GM12878 (cell line): ENCODE measurements around the gene UBAC2. TPM values are rescaled to one million over a fixed set of nuclear protein-coding genes. Genes with fewer than 3 reads are reported as not detected.
A peak's percentile ranks its signal among the peaks of the same experiment; 100 is the strongest.

Source experiments
- ATAC-seq: fragments of 200-7000 bp; cut with Tn5 transposase; 3 replicates; pipeline ENCODE4 v1.9.1; 2020; ENCODE audit warnings: mild to moderate bottlenecking, moderate library complexity
- BruUV-seq: library from RNA; stranded (reverse); fragments of 400-500 nt; replicated peaks from 2 replicates; lab custom pipeline; 2021; lab: Mats Ljungman, UMichigan
- CTCF ChIA-PET: fragments of 300-600 bp; sonication (Branson Sonifier 250); formaldehyde crosslinking; extraction: SDS; loops from one replicate; lab custom pipeline; 2021; ENCODE audit warnings: inconsistent platforms; lab: Yijun Ruan, JAX
- POLR2A ChIA-PET: fragments of 350-600 bp; formaldehyde crosslinking; extraction: SDS; loops from one replicate; lab custom pipeline; 2021; ENCODE audit warnings: inconsistent platforms; lab: Charles Lee
- RAD21 ChIA-PET: fragments of 300-600 bp; sonication (Branson Sonifier 250); formaldehyde crosslinking; loops from one replicate; lab custom pipeline; 2023; ENCODE audit warnings: antibody characterized with exemption; ENCODE audit not compliant: unreplicated experiment; lab: Charles Lee
- SMC1A ChIA-PET: fragments of 300-600 bp; sonication (Branson Sonifier 250); formaldehyde crosslinking; loops from one replicate; lab custom pipeline; 2023; ENCODE audit not compliant: unreplicated experiment, uncharacterized antibody; lab: Charles Lee
- DNase-seq: peaks from one replicate; pipeline ENCODE4 v3.0.0-alpha.2; 2011; ENCODE audit warnings: low read depth, low spot score
- FAIRE-seq: peaks from 3 replicates; lab custom pipeline; 2011; peaks lifted over from hg19 to GRCh38; lab: Jason Lieb, UNC
- H2AFZ ChIP-seq: 2 replicates; pipeline ENCODE4 v1.6.0; 2011; ENCODE audit warnings: low read depth, low read length, control low read depth; ENCODE audit not compliant: control insufficient read depth
- H3K27ac ChIP-seq: 2 replicates; pipeline ENCODE4 v1.5.1; 2011; ENCODE audit warnings: control low read depth; ENCODE audit not compliant: control insufficient read depth, insufficient read depth
- H3K27me3 ChIP-seq, 2 experiments: replicated peaks in 1 of 2; 2 replicates each; pipeline versions ENCODE4 v1.6.0 to v1.6.1; 2011; ENCODE audit warnings: low read length in 1 of 2; ENCODE audit not compliant: control insufficient read depth in 2 of 2, insufficient read depth in 2 of 2
- H3K36me3 ChIP-seq, 2 experiments: 2 replicates each; pipeline ENCODE4 v1.5.1; 2011; ENCODE audit warnings: low read length in 1 of 2; ENCODE audit not compliant: control insufficient read depth in 2 of 2, insufficient read depth in 2 of 2
- H3K4me1 ChIP-seq: 2 replicates; pipeline ENCODE4 v1.6.1; 2011; ENCODE audit warnings: mild to moderate bottlenecking, low read length, moderate library complexity, mixed read lengths; ENCODE audit not compliant: control insufficient read depth, insufficient read depth
- H3K4me2 ChIP-seq: 2 replicates; pipeline ENCODE4 v1.6.0; 2011; ENCODE audit warnings: control low read depth; ENCODE audit not compliant: control insufficient read depth, insufficient read depth
- H3K4me3 ChIP-seq: fragments of 200-600 bp; sonication (generic); 2 replicates; pipeline ENCODE4 v1.5.1; 2016
- H3K79me2 ChIP-seq: 2 replicates; pipeline ENCODE4 v1.6.0; 2011; ENCODE audit warnings: low read length; ENCODE audit not compliant: control insufficient read depth, insufficient read depth
- H3K9ac ChIP-seq: 2 replicates; pipeline ENCODE4 v1.8.0; 2011; ENCODE audit warnings: low read length, control low read depth, mixed read lengths; ENCODE audit not compliant: control insufficient read depth, insufficient read depth
- H3K9me3 ChIP-seq: replicated peaks from 3 replicates; pipeline ENCODE4 v1.5.1; 2011; ENCODE audit warnings: mild to moderate bottlenecking, low read length; ENCODE audit not compliant: control insufficient read depth, insufficient read depth
- H4K20me1 ChIP-seq: 2 replicates; pipeline ENCODE4 v1.6.0; 2011; ENCODE audit not compliant: control insufficient read depth, insufficient read depth
- ATF2 ChIP-seq: IDR thresholded peaks from 2 replicates; pipeline ENCODE4 v1.6.1; 2012; ENCODE audit warnings: low read length, inconsistent platforms
- CBX3 ChIP-seq: fragments of 200-600 bp; sonication (generic); IDR thresholded peaks from 2 replicates; pipeline ENCODE4 v1.6.1; 2016; ENCODE audit warnings: low read depth, borderline replicate concordance
- CREB1 ChIP-seq: IDR thresholded peaks from 2 replicates; pipeline ENCODE4 v1.6.1; 2012; ENCODE audit warnings: low read depth, mild to moderate bottlenecking, inconsistent platforms
- CREM ChIP-seq: IDR thresholded peaks from 2 replicates; pipeline ENCODE4 v1.6.1; 2014; ENCODE audit warnings: antibody characterized with exemption, low read depth
- DPF2 ChIP-seq: fragments of 450-650 bp; IDR thresholded peaks from 2 replicates; pipeline ENCODE4 v1.6.1; 2017; ENCODE audit warnings: mild to moderate bottlenecking
- EED ChIP-seq: sonication (generic); IDR thresholded peaks from 2 replicates; pipeline ENCODE4 v1.6.1; 2016; ENCODE audit warnings: antibody characterized with exemption, low read depth
- ELK1 ChIP-seq: IDR thresholded peaks from 2 replicates; pipeline ENCODE4 v1.6.1; 2012; ENCODE audit warnings: low read depth, low read length, improper control_type of control experiment
- ETV6 ChIP-seq, 2 experiments: fragments of 450-650 bp in 1 of 2; IDR thresholded peaks in 1 of 2; conservative IDR thresholded peaks in 1 of 2; 2 replicates each; pipeline ENCODE4 v1.6.1; 2014; ENCODE audit warnings: antibody characterized with exemption in 1 of 2, borderline replicate concordance in 1 of 2, low read depth in 1 of 2, mild to moderate bottlenecking in 1 of 2, moderate library complexity in 1 of 2
- FOXM1 ChIP-seq: IDR thresholded peaks from 2 replicates; pipeline ENCODE4 v1.6.1; 2012; ENCODE audit warnings: low read depth, mild to moderate bottlenecking, inconsistent platforms, low read length, moderate library complexity
- IRF4 ChIP-seq: IDR thresholded peaks from 2 replicates; pipeline ENCODE4 v1.6.1; 2011; ENCODE audit warnings: low read depth, low read length
- JUNB ChIP-seq: IDR thresholded peaks from 2 replicates; pipeline ENCODE4 v1.6.1; 2016; ENCODE audit warnings: antibody characterized with exemption, mild to moderate bottlenecking
- MTA2 ChIP-seq: fragments of 450-650 bp; IDR thresholded peaks from 2 replicates; pipeline ENCODE4 v1.6.1; 2016; ENCODE audit warnings: low read depth, mild to moderate bottlenecking, moderate library complexity
- NFIC ChIP-seq: IDR thresholded peaks from 2 replicates; pipeline ENCODE4 v1.6.1; 2012; ENCODE audit warnings: low read depth, mild to moderate bottlenecking, inconsistent platforms, low read length, moderate library complexity
- NFXL1 ChIP-seq: fragments of 450-650 bp; IDR thresholded peaks from 2 replicates; pipeline ENCODE4 v1.6.1; 2017; ENCODE audit warnings: antibody characterized with exemption, mild to moderate bottlenecking, borderline replicate concordance
- PBX3 ChIP-seq: IDR thresholded peaks from 2 replicates; pipeline ENCODE4 v1.6.1; 2011; ENCODE audit warnings: mild to moderate bottlenecking, low read depth, low read length, moderate library complexity; ENCODE audit not compliant: insufficient replicate concordance
- POLR2AphosphoS2 ChIP-seq: IDR thresholded peaks from 2 replicates; pipeline ENCODE4 v1.6.1; 2011; ENCODE audit warnings: low read depth, mild to moderate bottlenecking, low read length, improper control_type of control experiment, moderate library complexity
- RUNX3 ChIP-seq: IDR thresholded peaks from 2 replicates; pipeline ENCODE4 v1.6.1; 2012; ENCODE audit warnings: low read length, inconsistent platforms
- SIX5 ChIP-seq: IDR thresholded peaks from 2 replicates; pipeline ENCODE4 v1.6.1; 2011; ENCODE audit warnings: mild to moderate bottlenecking, low read depth, low read length, moderate library complexity; ENCODE audit not compliant: severe bottlenecking
- TCF12 ChIP-seq: IDR thresholded peaks from 2 replicates; pipeline ENCODE4 v1.6.1; 2011; ENCODE audit warnings: low read depth, mild to moderate bottlenecking, low read length
- TCF3 ChIP-seq: IDR thresholded peaks from 2 replicates; pipeline ENCODE4 v1.6.1; 2012; ENCODE audit warnings: low read depth, mild to moderate bottlenecking, low read length, borderline replicate concordance; ENCODE audit not compliant: insufficient read depth
- WRNIP1 ChIP-seq: IDR thresholded peaks from 2 replicates; pipeline ENCODE4 v1.6.1; 2011; ENCODE audit warnings: low read depth, low read length, improper control_type of control experiment, borderline replicate concordance
- ZBED1 ChIP-seq: IDR thresholded peaks from 2 replicates; pipeline ENCODE4 v1.6.1; 2016; ENCODE audit warnings: borderline replicate concordance
- WGBS: methylation state at CpG from one replicate; pipeline ENCODE4 v1.1.6; 2016; ENCODE audit warnings: low lambda C conversion rate; ENCODE audit not compliant: insufficient replicate concordance, insufficient coverage; ENCODE audit errors: missing lambda C conversion rate; 5-methylcytosine and 5-hydroxymethylcytosine counted together
- in situ Hi-C: fragments of 300-500 bp; cut with MboI; formaldehyde crosslinking; loops from 9 replicates; pipeline ENCODE4 v1.14.3; 2018; ENCODE audit warnings: mixed read lengths
- intact Hi-C: fragments of 100-400 bp; cut with micrococcal nuclease; formaldehyde crosslinking; loops from one replicate; pipeline ENCODE4 v1.14.2; 2022; ENCODE audit not compliant: unreplicated experiment
- polyA plus RNA-seq, 11 experiments: library from polyadenylated mRNA; depleted of rRNA in 4 of 11; unstranded in 6 of 11; stranded (reverse) in 5 of 11; fragments of >200 nt; fragmentation: Nextera tagmentation in 4 of 11; fragmentation: Illumina TruSeq in 1 of 11; extraction: Ambion mirVana in 4 of 11; extraction: Trizol in 1 of 11; gene quantifications; 1 replicate in 1 of 11; 2 replicates in 10 of 11; pipeline versions ENCODE4 v1.2.1 to v1.2.3, GENCODE V29; 2011 to 2016; ENCODE audit warnings: inconsistent platforms in 2 of 11, missing spikeins in 2 of 11, low read depth in 1 of 11
- total RNA-seq, 4 experiments: library from RNA; depleted of rRNA in 3 of 4; stranded (reverse); fragments of >200 nt in 3 of 4; fragmentation: Illumina TruSeq in 1 of 4; extraction: Trizol in 1 of 4; gene quantifications; 2 replicates each; pipeline versions ENCODE4 v1.2.1 to v1.2.3, GENCODE V29; 2013 to 2021

Gene UBAC2
- total and polyA plus RNA-seq, 10 of the 15 experiments (the other 5 are each of a cell fraction or from before 2014, with no cell fraction given): 3.0 to 54.6 (median 17.4) TPM

- RAD21 ChIA-PET: interaction anchor here (0.6 to 4.2 kb wide), 15 partner anchors 10 to 89 kb away, joined by 3 to 18 read pairs (median 3); partner anchors contain the start of gene GPR183
- TF ChIP-seq WRNIP1 (no peak), TCF3 (peak; percentile 96), ETV6 (conservative IDR thresholded peaks at IDR 0.05 in 1 of 2, IDR thresholded peaks at IDR 0.05 in 1 of 2; ENCODE audit: borderline replicate concordance in 1 of 2, low read depth in 1 of 2) (peak in 1 of 2 experiments; percentile 25; a peak in 1 of 4 replicates), MTA2 (no peak), JUNB (peak; percentile 87), CREM (0 out of 2 replicates have a peak, but pooled peaks have one; percentile 46), NFXL1 (no peak), SIX5 (no peak), CREB1 (peak; percentile 7; the same call in 1 of the 2 replicates), IRF4 (peak; percentile 43; the same call in 1 of the 2 replicates), CBX3 (no peak), RUNX3 (peak; percentile 13; the same call in 1 of the 2 replicates), EED (peak; percentile 80), ELK1 (no peak), DPF2 (no peak), TCF12 (peak; percentile 94), ATF2 (peak; percentile 72), FOXM1 (peak; percentile 67; the same call in 1 of the 2 replicates), ZBED1 (peak; percentile 36; the same call in 1 of the 2 replicates), POLR2AphosphoS2 (no peak), NFIC (peak; percentile 68; the same call in 1 of the 2 replicates), PBX3 (no peak)
Observed at GRCh38 chr13:99347911-99348451, 147.3 kb downstream of the UBAC2 start.

More at GRCh38 chr13:99347911-99348451, 147.3 kb downstream of the UBAC2 start:
- POLR2A ChIA-PET: interaction anchor here (0.5 to 2.6 kb wide), 8 partner anchors 10 to 763 kb away, joined by 3 to 10 read pairs (median 5); no protein-coding TSS in a partner anchor
- no peak overlapping the region; the same call in 1 of the 2 replicates for H3K9ac ChIP-seq
- BruUV-seq: no TSS peak
- in situ Hi-C loops: no loop called here
- H3K4me3 ChIP-seq: no peak overlapping the region
- no peaks in the 10 kb centered on the region for H3K27me3 ChIP-seq
- peak overlapping the region; percentile 67 for H3K4me2 ChIP-seq
- SMC1A ChIA-PET: interaction anchor here (0.6 to 3.2 kb wide), 22 partner anchors 9 to 88 kb away, joined by 3 to 28 read pairs (median 4); no protein-coding TSS in a partner anchor
- H3K79me2 ChIP-seq: peaks cover 3% of the 10 kb centered on the region
- peaks cover 31% of the 10 kb centered on the region for H3K4me1 ChIP-seq
- no peak overlapping the region; the same call in 1 of the 2 replicates for H2AFZ ChIP-seq
- H3K9me3 ChIP-seq: no peaks in the 10 kb centered on the region
- ATAC-seq: peak; percentile 79
- DNase-seq: no peak
- FAIRE-seq: peak; percentile 38
- no peaks in the 10 kb centered on the region; a peak in 2 of 4 replicates for H3K36me3 ChIP-seq
- WGBS: 36% methylated on average over 8 of the region's 8 CpGs
- no peaks in the 10 kb centered on the region for H4K20me1 ChIP-seq
- intact Hi-C loops: no loop called here
- peak overlapping the region; percentile 54 for H3K27ac ChIP-seq
- CTCF ChIA-PET: interaction anchor here (0.7 to 3.6 kb wide), 9 partner anchors 10 to 171 kb away, joined by 3 to 16 read pairs (median 5); no protein-coding TSS in a partner anchor
